Heart right ventricle (tissue), 16 donors: ENCODE measurements around the gene CDKN2B-AS1. TPM values are rescaled to one million over a fixed set of nuclear protein-coding genes. Genes with fewer than 3 reads are reported as not detected.

Experiments
- ATAC-seq, 8 donors: fragments of 200-7000 bp; cut with Tn5 transposase; one replicate each; pipeline ENCODE4 v1.9.1; 2020; ENCODE audit warnings: mild to moderate bottlenecking in 8 of 8, moderate library complexity in 8 of 8, moderate number of reproducible peaks in 1 of 8
- DNase-seq, 2 donors: peaks; one replicate each; pipeline ENCODE4 v3.0.0-alpha.2; 2020
- H3K27ac ChIP-seq, 10 donors: fragments of 200-600 bp; sonication (generic) in 2 of 10; one replicate each; pipeline versions ENCODE4 v1.5.0 to v1.8.0; 2020 to 2022; ENCODE audit warnings: mild to moderate bottlenecking in 3 of 10
- H3K27me3 ChIP-seq, 7 donors: fragments of 200-600 bp; one replicate each; pipeline ENCODE4 v1.8.0; 2021 to 2022; ENCODE audit warnings: mild to moderate bottlenecking in 2 of 7
- H3K36me3 ChIP-seq, 9 donors: fragments of 200-600 bp; sonication (generic) in 1 of 9; one replicate each; pipeline versions ENCODE4 v1.5.0 to v1.8.0; 2020 to 2022; ENCODE audit warnings: mild to moderate bottlenecking in 2 of 9
- H3K4me1 ChIP-seq, 9 donors: fragments of 200-600 bp; sonication (generic) in 1 of 9; one replicate each; pipeline versions ENCODE4 v1.5.0 to v1.8.0; 2020 to 2022; ENCODE audit warnings: mild to moderate bottlenecking in 4 of 9
- H3K4me3 ChIP-seq, 10 donors: fragments of 200-600 bp; sonication (generic) in 2 of 10; one replicate each; pipeline versions ENCODE4 v1.5.0 to v1.8.0; 2020 to 2022; ENCODE audit warnings: mild to moderate bottlenecking in 7 of 10, moderate library complexity in 2 of 10
- H3K9me3 ChIP-seq, 11 donors: fragments of 200-600 bp in 10 of 11; sonication (generic) in 2 of 11; one replicate each; pipeline versions ENCODE4 v1.5.0 to v1.8.0; 2013 to 2022; ENCODE audit warnings: mild to moderate bottlenecking in 2 of 11, control low read depth in 1 of 11, moderate library complexity in 1 of 11
- WGBS, 2 donors: extraction: QIAGEN DNeasy Blood & Tissue Kit; methylation state at CpG; one replicate each; pipeline ENCODE4 v1.1.7; 2013; ENCODE audit warnings: inconsistent platforms in 1 of 2; 5-methylcytosine and 5-hydroxymethylcytosine counted together
- intact Hi-C, 10 donors: fragments of 100-400 bp; cut with DNase I; formaldehyde crosslinking; loops; one replicate each; pipeline versions ENCODE4 v1.11.1 to v1.14.2; 2022
- polyA plus RNA-seq, 2 donors: library from polyadenylated mRNA; stranded (reverse); fragments of 200-250 nt; gene quantifications; one replicate each; pipeline ENCODE4 v1.2.3, GENCODE V29; 2013
- total RNA-seq, 10 donors: library from RNA; stranded (reverse); fragmentation: NEBNext Ultra II Directional in 3 of 10; extraction: Animal tissue kit (Norgen Biotek cat#: 25700) in 3 of 10; gene quantifications; one replicate each; pipeline versions ENCODE4 v1.2.1 to v1.2.4, GENCODE V29; 2021 to 2023
- TF ChIP-seq, protein P1 (sequence below), 9 donors: fragments of 200-600 bp; sonication (generic) in 2 of 9; IDR thresholded peaks; one replicate each; pipeline versions ENCODE4 v1.5.0 to v1.8.0; 2021 to 2022; ENCODE audit warnings: antibody characterized with exemption in 9 of 9, mild to moderate bottlenecking in 5 of 9, moderate library complexity in 1 of 9
- donor health status: Arrhythmogenic right ventricular cardiomyopathy.
- donor health status: ischemic (EF 13 %, LVEDD 7.1; RV severe dilation, severe dysfunction).
- donor health status: healthy with polysubstance abuse.
- donor health status: DM: no; HTN: yes; CAD: no.
- donor health status: DM: no; HTN: no; CAD: no.
- donor health status: ischemic (EF 25% LVEDD 6.9; RV normal size, moderate dysfunction).
- donor health status: ischemic (EF 25% LVEDD 5.7; RV mildly dilated, moderate dysfunction).
- donor health status: healthy.
- donor health status: DM: yes; HTN: yes; CAD: no.
- donor health status: Ischemic cardiomyopathy.
- donor health status: ischemic (EF 35%, LVEDD 5.7; RV mildly dilated, moderate dysfunction).
- donor health status: nonischemic (EF 11% LVEDD 7.7; RV severe dilation, severe dysfunction).
- donor health status: DM: yes; HTN: yes; CAD: no.
- donor health status: PGD.
- donor health status: ischemic (EF 29% LVEDD 5.4; RV normal size, mild dysfunction).
- donor health status: nonischemic (EF 23%, LVEDD 6.1; RV moderate dilation, normal function).

The CDKN2B-AS1 gene
- total and polyA plus RNA-seq, 12 donors, result 0.14 to 0.45 (median 0.30) TPM; not detected in 9

DNA sequence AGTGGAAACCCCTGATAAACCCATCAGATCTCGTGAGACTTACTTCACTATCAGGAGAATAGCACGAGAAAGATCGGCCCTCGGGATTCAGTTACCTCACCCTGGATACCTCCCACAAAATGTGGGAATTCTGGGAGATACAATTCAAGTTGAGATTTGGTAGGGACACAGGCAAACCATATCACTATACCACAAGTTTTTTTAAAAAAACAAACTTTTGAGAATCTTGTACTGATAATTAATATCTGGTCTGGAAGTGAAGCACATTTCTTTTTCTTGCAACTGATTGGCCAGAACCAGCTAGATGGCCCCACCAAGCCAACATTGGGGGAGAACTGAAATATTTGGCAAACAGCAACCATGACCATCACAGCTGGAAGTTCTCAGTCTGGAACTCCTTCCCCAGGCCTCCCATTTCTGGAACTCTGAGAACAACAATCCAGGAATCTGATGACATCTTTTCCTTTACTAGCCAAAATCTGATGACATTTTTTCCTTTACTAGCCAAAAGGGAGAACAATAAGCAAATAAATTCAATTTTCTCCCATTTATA, 66.3 kb downstream of the CDKN2B-AS1 start:
- Histone ChIP-seq H3K27me3 (no peaks in the 10 kb centered on the region), H3K4me3 (no peak overlapping the region), H3K27ac (peak overlapping the region in 1 of 10 donors; percentile 2), H3K9me3 (no peaks in the 10 kb centered on the region), H3K36me3 (no peaks in the 10 kb centered on the region), H3K4me1 (no peaks in the 10 kb centered on the region)
- TF ChIP-seq, protein P1, sequence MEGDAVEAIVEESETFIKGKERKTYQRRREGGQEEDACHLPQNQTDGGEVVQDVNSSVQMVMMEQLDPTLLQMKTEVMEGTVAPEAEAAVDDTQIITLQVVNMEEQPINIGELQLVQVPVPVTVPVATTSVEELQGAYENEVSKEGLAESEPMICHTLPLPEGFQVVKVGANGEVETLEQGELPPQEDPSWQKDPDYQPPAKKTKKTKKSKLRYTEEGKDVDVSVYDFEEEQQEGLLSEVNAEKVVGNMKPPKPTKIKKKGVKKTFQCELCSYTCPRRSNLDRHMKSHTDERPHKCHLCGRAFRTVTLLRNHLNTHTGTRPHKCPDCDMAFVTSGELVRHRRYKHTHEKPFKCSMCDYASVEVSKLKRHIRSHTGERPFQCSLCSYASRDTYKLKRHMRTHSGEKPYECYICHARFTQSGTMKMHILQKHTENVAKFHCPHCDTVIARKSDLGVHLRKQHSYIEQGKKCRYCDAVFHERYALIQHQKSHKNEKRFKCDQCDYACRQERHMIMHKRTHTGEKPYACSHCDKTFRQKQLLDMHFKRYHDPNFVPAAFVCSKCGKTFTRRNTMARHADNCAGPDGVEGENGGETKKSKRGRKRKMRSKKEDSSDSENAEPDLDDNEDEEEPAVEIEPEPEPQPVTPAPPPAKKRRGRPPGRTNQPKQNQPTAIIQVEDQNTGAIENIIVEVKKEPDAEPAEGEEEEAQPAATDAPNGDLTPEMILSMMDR (IDR thresholded peaks at IDR 0.05), result no peak
- ATAC-seq (peak in 5 of 8 donors; percentile 56 to 81 (median 60)), DNase-seq (peak in 1 of 2 donors; percentile 19)
- intact Hi-C loops, result no loop called here
- 50 to 53% methylated on average over 4 of the region's 4 CpGs for WGBS, 2 donors

DNA sequence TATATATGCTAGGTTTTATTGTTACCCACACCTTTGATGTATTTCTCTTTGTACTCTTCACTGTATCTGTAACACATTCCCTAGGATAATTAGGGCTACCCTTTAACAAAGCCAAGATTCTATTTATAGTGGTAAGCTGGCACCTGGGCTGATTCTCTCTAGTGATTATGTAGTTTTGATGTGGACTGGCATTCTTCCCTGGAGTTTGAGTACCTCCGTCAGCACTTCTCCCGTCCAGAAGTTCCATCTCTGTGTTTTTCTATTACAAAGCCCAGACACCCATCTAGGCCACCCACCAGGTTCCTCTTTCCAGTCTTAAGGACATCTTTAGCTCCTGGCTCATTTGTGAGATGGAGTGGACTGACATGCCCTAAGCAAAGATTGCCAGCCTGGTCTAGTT, 70.4 kb downstream of the CDKN2B-AS1 start:
- H3K27ac ChIP-seq, result no peak overlapping the region
- H3K4me3 ChIP-seq, result no peak overlapping the region
- ATAC-seq (no peak), DNase-seq (no peak)
- intact Hi-C loops, result no loop called here
- no peaks in the 10 kb centered on the region for H3K4me1 ChIP-seq
- WGBS, 2 donors, result 48 to 52% methylated on average over 2 of the region's 2 CpGs
- H3K36me3 ChIP-seq, result no peaks in the 10 kb centered on the region
- no peaks in the 10 kb centered on the region for H3K9me3 ChIP-seq
- H3K27me3 ChIP-seq, result no peaks in the 10 kb centered on the region
- TF ChIP-seq, protein P1 (IDR thresholded peaks at IDR 0.05), result no peak

DNA sequence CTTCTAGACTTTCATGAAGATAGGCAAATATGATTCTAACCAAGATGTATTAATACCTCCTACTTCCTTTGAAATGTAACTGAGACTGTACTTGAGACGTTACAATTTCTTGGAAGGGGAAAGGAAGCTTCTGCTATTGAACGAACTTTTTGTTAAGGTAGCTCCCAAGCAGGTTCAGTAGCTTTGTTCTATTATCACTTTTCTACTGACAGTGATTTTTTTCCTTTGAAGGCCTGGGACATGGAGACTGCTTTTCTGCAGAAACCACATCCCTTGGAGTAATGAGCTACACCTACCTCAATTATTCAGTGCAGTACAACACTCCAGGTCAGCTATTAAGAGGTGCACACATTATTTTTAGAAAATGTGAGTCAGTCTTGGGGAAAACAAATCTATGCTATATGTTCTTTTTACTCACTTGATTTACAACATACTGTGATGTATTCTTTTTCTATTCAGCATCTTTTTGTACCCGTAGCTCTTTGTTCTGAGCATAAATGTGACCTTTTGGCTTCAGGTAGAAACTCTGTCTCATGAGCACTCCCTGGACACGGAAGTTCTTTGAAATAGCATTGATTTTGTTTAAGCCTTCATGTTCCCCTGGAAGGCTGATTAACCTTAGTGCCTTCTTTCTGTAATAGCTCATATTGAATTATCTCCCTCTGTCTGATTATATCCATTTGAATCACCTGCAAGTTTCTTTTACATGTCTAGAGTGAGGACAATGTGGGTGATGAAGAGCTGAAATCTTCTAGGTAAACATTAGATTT, 71.0 kb downstream of the CDKN2B-AS1 start:
- DNase-seq (no peak), ATAC-seq (no peak)
- Histone ChIP-seq H3K27me3 (no peaks in the 10 kb centered on the region), H3K4me3 (no peak overlapping the region), H3K27ac (no peak overlapping the region), H3K4me1 (no peaks in the 10 kb centered on the region), H3K9me3 (no peaks in the 10 kb centered on the region), H3K36me3 (no peaks in the 10 kb centered on the region)
- TF ChIP-seq, protein P1 (IDR thresholded peaks at IDR 0.05), result no peak
- intact Hi-C loops, result no loop called here
- 76 to 78% methylated on average over 4 of the region's 4 CpGs for WGBS, 2 donors

DNA sequence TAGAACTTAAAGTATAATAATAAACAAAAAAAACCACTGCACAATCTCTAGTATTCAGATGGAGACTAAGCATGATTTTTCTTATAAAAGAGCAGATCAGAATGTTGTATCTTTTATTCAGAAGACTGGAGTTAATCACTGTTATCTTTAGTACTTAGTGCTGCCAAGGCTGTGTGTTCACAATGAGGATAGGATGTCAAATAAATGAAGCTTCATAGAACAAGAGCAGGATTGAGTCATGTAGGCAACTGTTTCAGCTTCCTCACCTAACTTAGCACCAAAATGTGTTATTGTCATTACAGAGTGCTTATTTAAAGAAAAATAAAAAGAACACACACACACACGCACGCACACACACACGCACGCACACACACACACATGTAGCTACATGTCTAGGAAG, 72.6 kb downstream of the CDKN2B-AS1 start:
- no peak overlapping the region for H3K4me3 ChIP-seq
- ATAC-seq (no peak), DNase-seq (no peak)
- no peak overlapping the region for H3K27ac ChIP-seq
- H3K9me3 ChIP-seq, result no peaks in the 10 kb centered on the region
- TF ChIP-seq, protein P1 (IDR thresholded peaks at IDR 0.05), result no peak
- intact Hi-C loops, result no loop called here
- H3K4me1 ChIP-seq, result no peaks in the 10 kb centered on the region
- no peaks in the 10 kb centered on the region for H3K36me3 ChIP-seq
- H3K27me3 ChIP-seq, result no peaks in the 10 kb centered on the region
- 64 to 96% methylated on average over 4 of the region's 4 CpGs for WGBS, 2 donors
